Measurements from ENCODE around the gene CAMK2D. TPM values are rescaled to one million over a fixed set of nuclear protein-coding genes. Genes with fewer than 3 reads are reported as not detected.

CAMK2D gene
- total RNA-seq, 6 experiments from 2014 or later: 83.7 to 102 (median 94.1) TPM

DNA sequence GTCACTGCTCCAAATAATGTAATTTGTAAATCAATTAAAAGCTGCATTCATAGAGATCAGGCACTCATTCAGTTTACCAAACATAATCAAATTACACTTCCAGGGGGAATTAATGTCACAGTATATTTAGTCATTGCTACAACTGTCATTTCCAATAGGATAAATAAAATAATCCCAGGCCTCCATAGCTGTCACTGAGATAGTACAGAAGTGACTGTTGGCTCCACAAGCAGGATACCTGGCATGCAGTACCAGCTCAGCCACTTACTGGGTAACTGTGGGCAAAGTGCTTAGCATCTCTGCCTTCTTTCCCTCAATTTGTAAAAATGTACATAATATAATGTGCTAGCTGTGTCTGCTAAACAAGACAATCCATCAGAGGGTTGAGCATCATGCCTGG lies 128.1 kb downstream of the CAMK2D start:
- Mint-ChIP-seq H3K27ac (no peak overlapping the region), H3K4me3 (no peak overlapping the region), H3K27me3 (ENCODE audit: insufficient read depth) (peaks cover 2% of the 10 kb centered on the region; the same call in 1 of the 2 replicates), H3K4me1 (ENCODE audit: low read depth) (peaks cover 59% of the 10 kb centered on the region), H3K36me3 (ENCODE audit: low read depth) (peaks cover 5% of the 10 kb centered on the region; the same call in 1 of the 2 replicates), H3K9me3 (no peaks in the 10 kb centered on the region)
- no peak for DNase-seq
- TF ChIP-seq, protein P1, sequence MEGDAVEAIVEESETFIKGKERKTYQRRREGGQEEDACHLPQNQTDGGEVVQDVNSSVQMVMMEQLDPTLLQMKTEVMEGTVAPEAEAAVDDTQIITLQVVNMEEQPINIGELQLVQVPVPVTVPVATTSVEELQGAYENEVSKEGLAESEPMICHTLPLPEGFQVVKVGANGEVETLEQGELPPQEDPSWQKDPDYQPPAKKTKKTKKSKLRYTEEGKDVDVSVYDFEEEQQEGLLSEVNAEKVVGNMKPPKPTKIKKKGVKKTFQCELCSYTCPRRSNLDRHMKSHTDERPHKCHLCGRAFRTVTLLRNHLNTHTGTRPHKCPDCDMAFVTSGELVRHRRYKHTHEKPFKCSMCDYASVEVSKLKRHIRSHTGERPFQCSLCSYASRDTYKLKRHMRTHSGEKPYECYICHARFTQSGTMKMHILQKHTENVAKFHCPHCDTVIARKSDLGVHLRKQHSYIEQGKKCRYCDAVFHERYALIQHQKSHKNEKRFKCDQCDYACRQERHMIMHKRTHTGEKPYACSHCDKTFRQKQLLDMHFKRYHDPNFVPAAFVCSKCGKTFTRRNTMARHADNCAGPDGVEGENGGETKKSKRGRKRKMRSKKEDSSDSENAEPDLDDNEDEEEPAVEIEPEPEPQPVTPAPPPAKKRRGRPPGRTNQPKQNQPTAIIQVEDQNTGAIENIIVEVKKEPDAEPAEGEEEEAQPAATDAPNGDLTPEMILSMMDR (IDR thresholded peaks at IDR 0.05): no peak

DNA sequence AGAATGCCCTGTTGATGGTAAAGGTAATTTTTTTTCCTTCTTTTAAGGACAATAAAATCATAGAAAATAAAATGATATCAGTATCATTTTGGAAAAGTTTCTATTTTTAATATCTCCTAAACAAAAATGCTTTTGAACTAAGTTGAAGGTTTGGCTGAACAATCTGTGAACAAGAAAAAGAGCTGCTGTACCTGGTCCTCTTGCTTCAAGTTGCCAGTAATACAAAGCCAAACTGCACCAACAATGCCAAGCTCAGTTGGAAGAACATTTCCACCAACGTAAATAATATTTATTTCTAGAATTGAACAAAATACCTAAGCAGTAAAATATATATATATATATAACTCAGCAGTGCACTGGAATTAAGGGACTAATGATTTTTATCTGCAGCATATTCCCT lies 132.8 kb downstream of the CAMK2D start:
- H3K36me3 Mint-ChIP-seq (ENCODE audit: low read depth): peaks cover 24% of the 10 kb centered on the region
- peaks cover 1% of the 10 kb centered on the region for H3K27me3 Mint-ChIP-seq (ENCODE audit: insufficient read depth)
- no peaks in the 10 kb centered on the region for H3K9me3 Mint-ChIP-seq
- no peak for DNase-seq
- no peak overlapping the region for H3K4me3 Mint-ChIP-seq
- TF ChIP-seq, protein P1 (IDR thresholded peaks at IDR 0.05): no peak
- peaks cover 32% of the 10 kb centered on the region for H3K4me1 Mint-ChIP-seq (ENCODE audit: low read depth)
- H3K27ac Mint-ChIP-seq: no peak overlapping the region

DNA sequence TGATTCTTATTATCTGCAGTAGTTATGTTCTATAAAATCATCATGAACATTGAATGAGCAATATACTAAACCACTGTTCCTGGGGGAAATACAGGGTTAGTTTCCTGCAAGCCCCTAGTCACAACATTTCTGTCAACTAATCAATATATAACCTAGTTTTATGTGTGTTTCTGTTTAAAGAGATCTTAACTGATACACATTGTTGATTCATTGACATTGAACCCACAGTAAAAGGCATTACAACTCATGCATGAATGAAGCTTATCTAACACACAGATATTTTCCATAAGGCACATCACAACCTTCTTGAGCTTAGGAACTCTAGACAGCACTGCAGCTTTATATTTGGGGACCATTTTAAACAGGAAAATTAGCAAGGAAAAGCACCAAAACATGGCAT lies 134.2 kb downstream of the CAMK2D start:
- Mint-ChIP-seq H3K27me3 (ENCODE audit: insufficient read depth) (peaks cover 1% of the 10 kb centered on the region), H3K27ac (no peak overlapping the region), H3K36me3 (ENCODE audit: low read depth) (peaks cover 26% of the 10 kb centered on the region), H3K4me3 (no peak overlapping the region), H3K9me3 (no peaks in the 10 kb centered on the region), H3K4me1 (ENCODE audit: low read depth) (peaks cover 27% of the 10 kb centered on the region)
- TF ChIP-seq, protein P1 (IDR thresholded peaks at IDR 0.05): no peak
- no peak for DNase-seq

DNA sequence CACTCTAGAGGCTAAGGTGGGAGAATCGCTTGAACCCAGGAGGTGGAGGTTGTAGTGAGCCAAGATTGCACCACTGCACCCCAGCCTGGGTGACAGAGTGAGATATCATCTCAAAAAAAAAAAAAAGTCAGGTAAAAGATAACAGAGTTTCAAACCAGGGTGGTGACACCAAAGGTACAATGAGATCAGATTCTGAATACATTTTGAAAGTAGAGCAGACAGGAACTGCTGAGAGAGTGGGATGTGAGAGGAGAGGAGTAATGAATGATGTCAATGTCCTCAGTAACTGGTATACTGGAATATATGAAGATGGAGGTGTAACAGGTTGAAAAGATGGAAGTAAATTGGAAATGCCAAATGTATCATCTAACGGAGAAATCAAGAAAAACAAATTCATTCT lies 135.6 kb downstream of the CAMK2D start:
- Mint-ChIP-seq H3K9me3 (no peaks in the 10 kb centered on the region), H3K27me3 (ENCODE audit: insufficient read depth) (peaks cover 1% of the 10 kb centered on the region), H3K36me3 (ENCODE audit: low read depth) (peaks cover 28% of the 10 kb centered on the region), H3K4me1 (ENCODE audit: low read depth) (peaks cover 27% of the 10 kb centered on the region), H3K4me3 (no peak overlapping the region), H3K27ac (no peak overlapping the region)
- TF ChIP-seq, protein P1 (IDR thresholded peaks at IDR 0.05): no peak
- DNase-seq: no peak

DNA sequence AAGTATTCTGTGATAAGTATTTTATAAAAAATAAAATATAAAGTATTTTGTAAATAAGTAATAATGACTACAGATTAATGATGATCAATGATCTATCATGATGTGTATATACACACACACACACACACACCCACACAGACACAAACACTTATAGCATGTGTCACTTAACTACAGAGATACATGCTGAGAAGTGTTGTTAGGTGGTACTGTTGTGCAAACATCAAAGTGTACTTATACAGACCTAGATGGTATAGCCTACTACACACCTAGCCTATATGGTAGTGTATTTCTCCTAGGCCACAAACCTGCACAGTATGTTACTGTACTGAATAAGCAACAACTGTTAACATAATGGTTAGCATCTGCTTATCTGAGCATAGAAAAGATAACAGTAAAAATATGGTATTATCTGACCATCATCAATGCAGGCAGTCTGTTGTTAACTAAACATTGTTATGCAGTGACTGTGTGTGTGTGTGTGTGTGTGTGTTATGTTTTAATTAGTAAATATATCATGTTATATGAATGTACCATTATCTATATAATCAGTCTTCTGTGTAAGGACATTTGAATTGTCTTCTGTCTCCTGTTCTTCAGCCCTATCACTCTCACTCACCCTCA lies 138.2 kb downstream of the CAMK2D start:
- TF ChIP-seq, protein P1 (IDR thresholded peaks at IDR 0.05): no peak
- Mint-ChIP-seq H3K4me3 (no peak overlapping the region), H3K36me3 (ENCODE audit: low read depth) (peaks cover 29% of the 10 kb centered on the region), H3K27ac (no peak overlapping the region), H3K27me3 (ENCODE audit: insufficient read depth) (peaks cover 1% of the 10 kb centered on the region), H3K4me1 (ENCODE audit: low read depth) (peaks cover 21% of the 10 kb centered on the region; the same call in 1 of the 2 replicates), H3K9me3 (no peaks in the 10 kb centered on the region)
- no peak for DNase-seq
